Vagina (tissue), 2 donors: Measurements from ENCODE around the gene MRM2. TPM values are rescaled to one million over a fixed set of nuclear protein-coding genes. Genes with fewer than 3 reads are reported as not detected.

Experiments used
- DNase-seq, 2 donors: peaks; one replicate each; pipeline ENCODE4 v3.0.0-alpha.2; 2017; ENCODE audit errors: extremely low spot score in 2 of 2
- H3K27ac ChIP-seq: fragments of 200-600 bp; sonication (generic); one replicate; pipeline ENCODE4 v1.5.1; 2019
- H3K27me3 ChIP-seq: fragments of 200-600 bp; sonication (generic); one replicate; pipeline ENCODE4 v1.5.1; 2019
- H3K36me3 ChIP-seq, 2 donors: fragments of 200-600 bp; sonication (generic); one replicate each; pipeline ENCODE4 v1.5.1; 2017 to 2019
- H3K4me1 ChIP-seq: fragments of 200-600 bp; sonication (generic); one replicate; pipeline ENCODE4 v1.5.1; 2019
- H3K4me3 ChIP-seq, 2 donors: fragments of 200-600 bp; sonication (generic); 1 replicate in 1 of 2; 2 replicates in 1 of 2; pipeline ENCODE4 v1.5.1; 2016 to 2019
- H3K9me3 ChIP-seq: fragments of 200-600 bp; sonication (generic); one replicate; pipeline ENCODE4 v1.5.1; 2019
- POLR2A ChIP-seq, 2 donors: fragments of 450-650 bp; IDR thresholded peaks; one replicate each; pipeline ENCODE4 v1.6.1; 2017; ENCODE audit warnings: antibody characterized with exemption in 2 of 2, mild to moderate bottlenecking in 2 of 2, moderate library complexity in 2 of 2
- POLR2AphosphoS5 ChIP-seq, 2 donors: sonication (generic); formaldehyde crosslinking; IDR thresholded peaks; one replicate each; pipeline ENCODE4 v1.9.0; 2017; ENCODE audit warnings: antibody characterized with exemption in 2 of 2, mild to moderate bottlenecking in 2 of 2, low read depth in 1 of 2; ENCODE audit not compliant: insufficient read depth in 1 of 2
- intact Hi-C: fragments of 100-400 bp; cut with DNase I; formaldehyde crosslinking; loops from one replicate; pipeline ENCODE4 v1.15.1; 2023
- total RNA-seq: library from RNA; depleted of rRNA; stranded (reverse); fragments of >200 nt; gene quantifications from one replicate; pipeline ENCODE4 v1.2.3, GENCODE V29; 2016
- TF ChIP-seq, protein P1 (sequence below), 3 experiments: fragments of 450-650 bp in 2 of 3; fragments of 200-600 bp in 1 of 3; sonication (generic) in 1 of 3; IDR thresholded peaks; one replicate each; pipeline ENCODE4 v1.5.1; 2017 to 2019; ENCODE audit warnings: antibody characterized with exemption in 3 of 3, mild to moderate bottlenecking in 2 of 3, moderate library complexity in 2 of 3

Gene MRM2
- total RNA-seq, 1 donor from 2014 or later, result 8.3 TPM

GRCh38 chr7:2255145-2256139 lies 13.4 kb upstream of the MRM2 start:
- H3K4me3 ChIP-seq, result no peak overlapping the region
- H3K9me3 ChIP-seq, result no peaks in the 10 kb centered on the region
- TF ChIP-seq, protein P1, sequence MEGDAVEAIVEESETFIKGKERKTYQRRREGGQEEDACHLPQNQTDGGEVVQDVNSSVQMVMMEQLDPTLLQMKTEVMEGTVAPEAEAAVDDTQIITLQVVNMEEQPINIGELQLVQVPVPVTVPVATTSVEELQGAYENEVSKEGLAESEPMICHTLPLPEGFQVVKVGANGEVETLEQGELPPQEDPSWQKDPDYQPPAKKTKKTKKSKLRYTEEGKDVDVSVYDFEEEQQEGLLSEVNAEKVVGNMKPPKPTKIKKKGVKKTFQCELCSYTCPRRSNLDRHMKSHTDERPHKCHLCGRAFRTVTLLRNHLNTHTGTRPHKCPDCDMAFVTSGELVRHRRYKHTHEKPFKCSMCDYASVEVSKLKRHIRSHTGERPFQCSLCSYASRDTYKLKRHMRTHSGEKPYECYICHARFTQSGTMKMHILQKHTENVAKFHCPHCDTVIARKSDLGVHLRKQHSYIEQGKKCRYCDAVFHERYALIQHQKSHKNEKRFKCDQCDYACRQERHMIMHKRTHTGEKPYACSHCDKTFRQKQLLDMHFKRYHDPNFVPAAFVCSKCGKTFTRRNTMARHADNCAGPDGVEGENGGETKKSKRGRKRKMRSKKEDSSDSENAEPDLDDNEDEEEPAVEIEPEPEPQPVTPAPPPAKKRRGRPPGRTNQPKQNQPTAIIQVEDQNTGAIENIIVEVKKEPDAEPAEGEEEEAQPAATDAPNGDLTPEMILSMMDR (IDR thresholded peaks at IDR 0.05), result no peak
- TF ChIP-seq POLR2A (IDR thresholded peaks at IDR 0.05) (no peak), POLR2AphosphoS5 (IDR thresholded peaks at IDR 0.05; ENCODE audit: insufficient read depth in 1 of 2, low read depth in 1 of 2) (no peak)
- no peaks in the 10 kb centered on the region for H3K4me1 ChIP-seq
- peaks cover 0 to 22% of the 10 kb centered on the region in 2 donors for H3K36me3 ChIP-seq
- H3K27me3 ChIP-seq, result no peaks in the 10 kb centered on the region
- no peak for DNase-seq
- no peak overlapping the region for H3K27ac ChIP-seq
- intact Hi-C loops, result no loop called here

DNA sequence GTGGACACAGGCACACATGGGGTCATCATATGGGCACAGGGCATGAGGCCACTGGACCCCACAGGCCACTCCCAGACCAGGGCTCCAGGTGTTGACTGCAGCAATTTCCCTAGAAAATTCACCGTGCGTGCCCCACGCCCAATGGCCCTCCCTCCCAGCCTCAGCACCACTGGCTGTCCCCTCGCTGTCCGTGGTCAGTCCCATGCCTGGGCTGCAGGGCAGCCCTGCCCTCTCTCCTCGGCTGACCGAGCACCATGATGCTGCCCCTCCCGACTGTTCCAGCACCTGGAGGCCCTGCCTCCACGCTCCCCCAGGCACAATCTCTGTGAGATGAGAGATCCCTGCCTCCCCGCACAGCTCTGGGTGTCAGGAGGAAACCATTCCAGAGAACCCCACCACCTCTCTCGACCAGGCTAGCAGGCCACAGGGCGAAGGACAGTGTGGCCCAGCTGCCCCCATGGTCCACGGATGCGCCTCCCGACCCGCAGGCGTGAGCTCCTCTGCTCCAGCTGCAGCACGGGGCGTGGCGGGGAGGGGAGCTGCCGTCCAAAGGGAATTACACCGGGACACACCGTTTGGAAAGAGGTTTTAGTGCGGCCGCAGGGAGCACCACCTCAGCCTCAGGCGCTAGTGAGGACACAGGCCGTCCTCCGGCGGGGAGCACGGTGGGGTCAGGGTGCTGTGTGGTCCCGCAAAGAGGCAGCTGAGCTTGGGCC lies 12.6 kb upstream of the MRM2 start:
- H3K4me1 ChIP-seq, result no peaks in the 10 kb centered on the region
- peaks cover 0 to 22% of the 10 kb centered on the region in 2 donors for H3K36me3 ChIP-seq
- no peak overlapping the region for H3K4me3 ChIP-seq
- TF ChIP-seq, protein P1 (IDR thresholded peaks at IDR 0.05), result no peak
- TF ChIP-seq POLR2A (IDR thresholded peaks at IDR 0.05) (no peak), POLR2AphosphoS5 (IDR thresholded peaks at IDR 0.05; ENCODE audit: insufficient read depth in 1 of 2, low read depth in 1 of 2) (no peak)
- no peaks in the 10 kb centered on the region for H3K27me3 ChIP-seq
- DNase-seq, result no peak
- intact Hi-C loops, result no loop called here
- H3K9me3 ChIP-seq, result no peaks in the 10 kb centered on the region
- H3K27ac ChIP-seq, result no peak overlapping the region

DNA sequence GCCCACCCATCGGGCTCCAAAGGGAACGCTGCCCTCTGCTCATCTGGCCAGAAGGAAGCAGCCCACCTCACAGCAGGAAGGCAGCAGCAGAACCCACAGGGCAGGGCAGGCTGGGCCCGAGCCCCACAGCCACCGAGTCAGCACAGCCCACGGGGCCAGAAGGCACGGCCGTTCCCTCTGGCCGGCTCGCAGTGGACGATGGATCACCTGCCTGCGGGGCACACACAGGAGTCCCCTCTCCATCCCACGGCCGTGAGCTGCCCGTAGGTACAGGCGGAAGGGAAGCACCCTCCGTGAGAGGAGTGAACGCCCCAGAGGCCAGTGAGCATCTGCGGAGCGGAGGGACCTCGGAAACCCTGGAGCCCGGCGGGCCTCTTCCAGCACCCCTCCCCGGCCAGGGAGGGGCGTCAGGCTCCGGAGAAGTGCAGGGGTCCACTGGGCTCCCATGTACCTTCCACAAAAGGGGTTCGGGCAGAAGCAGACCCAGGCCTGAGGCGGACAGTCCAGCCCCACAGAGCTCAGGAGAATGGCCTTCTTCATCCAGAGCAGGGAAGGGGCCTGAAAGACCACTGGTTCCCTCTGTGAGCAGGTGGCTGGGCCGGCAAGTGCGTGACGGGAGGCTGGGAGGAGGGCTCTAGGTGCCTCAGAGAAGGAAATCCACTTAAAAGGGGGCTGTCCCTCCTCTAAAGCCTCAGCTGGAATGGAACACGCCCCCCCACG lies 11.7 kb upstream of the MRM2 start:
- Histone ChIP-seq H3K27ac (no peak overlapping the region), H3K4me1 (peaks cover 9% of the 10 kb centered on the region), H3K36me3 (peaks cover 0 to 22% of the 10 kb centered on the region in 2 donors), H3K4me3 (no peak overlapping the region), H3K27me3 (no peaks in the 10 kb centered on the region), H3K9me3 (no peaks in the 10 kb centered on the region)
- DNase-seq, result no peak
- intact Hi-C loops, result no loop called here
- no peak for TF ChIP-seq POLR2AphosphoS5 (IDR thresholded peaks at IDR 0.05; ENCODE audit: insufficient read depth in 1 of 2, low read depth in 1 of 2)
- TF ChIP-seq, protein P1 (IDR thresholded peaks at IDR 0.05), result no peak

DNA sequence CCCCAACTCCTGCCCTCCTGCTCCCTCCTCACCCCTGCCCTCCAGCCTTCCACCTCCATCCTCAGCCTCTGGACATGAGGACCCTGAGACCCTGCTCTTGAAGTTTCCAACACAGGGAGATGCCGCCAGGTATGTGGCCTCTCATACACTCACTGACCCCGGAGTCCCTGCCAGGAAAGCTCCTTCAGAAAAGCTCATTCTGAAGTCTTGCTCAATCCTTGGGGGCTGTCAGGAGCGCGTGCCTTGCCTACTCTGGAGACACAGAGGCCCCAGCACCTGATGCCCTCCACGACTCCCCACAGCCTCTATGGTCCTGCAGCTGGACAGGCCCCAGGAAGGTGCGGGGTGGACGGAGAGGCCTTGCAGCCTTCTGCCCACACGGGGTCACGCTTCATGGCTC lies 11.0 kb upstream of the MRM2 start:
- TF ChIP-seq POLR2AphosphoS5 (IDR thresholded peaks at IDR 0.05; ENCODE audit: insufficient read depth in 1 of 2, low read depth in 1 of 2), result no peak
- no peak for TF ChIP-seq POLR2A (IDR thresholded peaks at IDR 0.05)
- TF ChIP-seq, protein P1 (IDR thresholded peaks at IDR 0.05), result no peak
- DNase-seq, result no peak
- no peaks in the 10 kb centered on the region for H3K9me3 ChIP-seq
- no peak overlapping the region for H3K4me3 ChIP-seq
- no peaks in the 10 kb centered on the region for H3K27me3 ChIP-seq
- peaks cover 12% of the 10 kb centered on the region for H3K4me1 ChIP-seq
- no peak overlapping the region for H3K27ac ChIP-seq
- intact Hi-C loops, result no loop called here
- peaks cover 0 to 22% of the 10 kb centered on the region in 2 donors for H3K36me3 ChIP-seq
